Uterus (tissue), 2 donors: ENCODE data around the gene GIT1.

Experiments
- POLR2A ChIP-seq, 2 donors: fragments of 450-650 bp; IDR thresholded peaks; one replicate each; pipeline ENCODE4 v1.6.1; 2016; ENCODE audit warnings: antibody characterized with exemption in 2 of 2, mild to moderate bottlenecking in 1 of 2, moderate library complexity in 1 of 2
- TF ChIP-seq, protein P1 (sequence below), 4 experiments: fragments of 200-600 bp in 2 of 4; fragments of 450-650 bp in 2 of 4; sonication (generic) in 2 of 4; IDR thresholded peaks; one replicate each; pipeline ENCODE4 v1.5.1; 2016 to 2019; ENCODE audit warnings: antibody characterized with exemption in 4 of 4, mild to moderate bottlenecking in 2 of 4, moderate library complexity in 1 of 4

- TF ChIP-seq, protein P1, sequence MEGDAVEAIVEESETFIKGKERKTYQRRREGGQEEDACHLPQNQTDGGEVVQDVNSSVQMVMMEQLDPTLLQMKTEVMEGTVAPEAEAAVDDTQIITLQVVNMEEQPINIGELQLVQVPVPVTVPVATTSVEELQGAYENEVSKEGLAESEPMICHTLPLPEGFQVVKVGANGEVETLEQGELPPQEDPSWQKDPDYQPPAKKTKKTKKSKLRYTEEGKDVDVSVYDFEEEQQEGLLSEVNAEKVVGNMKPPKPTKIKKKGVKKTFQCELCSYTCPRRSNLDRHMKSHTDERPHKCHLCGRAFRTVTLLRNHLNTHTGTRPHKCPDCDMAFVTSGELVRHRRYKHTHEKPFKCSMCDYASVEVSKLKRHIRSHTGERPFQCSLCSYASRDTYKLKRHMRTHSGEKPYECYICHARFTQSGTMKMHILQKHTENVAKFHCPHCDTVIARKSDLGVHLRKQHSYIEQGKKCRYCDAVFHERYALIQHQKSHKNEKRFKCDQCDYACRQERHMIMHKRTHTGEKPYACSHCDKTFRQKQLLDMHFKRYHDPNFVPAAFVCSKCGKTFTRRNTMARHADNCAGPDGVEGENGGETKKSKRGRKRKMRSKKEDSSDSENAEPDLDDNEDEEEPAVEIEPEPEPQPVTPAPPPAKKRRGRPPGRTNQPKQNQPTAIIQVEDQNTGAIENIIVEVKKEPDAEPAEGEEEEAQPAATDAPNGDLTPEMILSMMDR (IDR thresholded peaks at IDR 0.05): no peak
- no peak for TF ChIP-seq POLR2A (IDR thresholded peaks at IDR 0.05)
These were observed 1.4 kb downstream of the GIT1 start for GRCh38 chr17:29588017-29588561.
